Medulla oblongata (tissue), 1 donor: Measurements from ENCODE around the gene RAI14.
A peak's percentile ranks its signal among the peaks of the same experiment; 100 is the strongest.
"Not testable (repeated sequence)": the region's sequence is repeated elsewhere in the genome, so short reads cannot be mapped to it uniquely, and the experiment has no call there.

Experiments
- DNase-seq: peaks from one replicate; pipeline ENCODE4 v3.0.0-alpha.2; 2015; ENCODE audit errors: extremely low spot score

The RAI14 gene

GRCh38 chr5:34818717-34819116, 162.6 kb downstream of the RAI14 start:
- DNase-seq: no peak

DNA sequence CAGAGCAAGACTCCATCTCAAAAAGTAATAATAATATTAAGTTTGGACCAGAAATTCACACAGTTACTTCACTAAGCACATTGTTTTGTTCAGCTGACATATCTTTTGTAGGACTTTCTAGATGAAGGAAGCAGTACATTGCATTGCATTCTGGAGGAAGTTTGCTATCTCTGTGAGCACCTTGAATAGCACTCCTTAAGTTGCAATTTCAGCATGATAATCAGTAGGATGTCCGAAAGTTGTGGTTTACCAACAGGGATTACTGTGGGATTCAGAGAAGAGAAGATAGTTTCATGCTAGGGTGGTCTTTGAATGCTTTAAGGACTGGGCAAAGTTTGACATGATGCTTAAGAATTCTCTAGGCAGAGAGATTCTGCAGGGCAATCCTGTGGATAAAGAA, 164.5 kb downstream of the RAI14 start:
- no peak for DNase-seq

GRCh38 chr5:34822956-34823715, 167.0 kb downstream of the RAI14 start:
- DNase-seq: no peak

DNA sequence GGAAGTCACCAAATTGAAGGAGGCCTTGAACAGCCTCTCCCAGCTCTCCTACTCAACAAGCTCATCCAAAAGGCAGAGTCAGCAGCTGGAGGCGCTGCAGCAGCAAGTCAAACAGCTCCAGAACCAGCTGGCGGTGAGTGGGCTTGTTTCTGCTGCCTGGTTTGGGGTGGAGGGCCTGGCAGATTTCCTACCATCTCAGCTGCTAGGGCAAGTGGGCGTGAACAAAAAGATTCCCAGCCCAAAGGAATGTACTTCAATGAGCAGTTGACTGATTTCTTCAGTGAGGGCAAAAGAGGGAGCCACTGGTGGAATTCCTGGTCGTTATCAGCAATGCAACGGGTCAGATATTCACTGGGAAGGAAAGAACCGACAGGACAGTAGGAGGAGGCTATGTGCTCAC, 170.2 kb downstream of the RAI14 start:
- no peak for DNase-seq

DNA sequence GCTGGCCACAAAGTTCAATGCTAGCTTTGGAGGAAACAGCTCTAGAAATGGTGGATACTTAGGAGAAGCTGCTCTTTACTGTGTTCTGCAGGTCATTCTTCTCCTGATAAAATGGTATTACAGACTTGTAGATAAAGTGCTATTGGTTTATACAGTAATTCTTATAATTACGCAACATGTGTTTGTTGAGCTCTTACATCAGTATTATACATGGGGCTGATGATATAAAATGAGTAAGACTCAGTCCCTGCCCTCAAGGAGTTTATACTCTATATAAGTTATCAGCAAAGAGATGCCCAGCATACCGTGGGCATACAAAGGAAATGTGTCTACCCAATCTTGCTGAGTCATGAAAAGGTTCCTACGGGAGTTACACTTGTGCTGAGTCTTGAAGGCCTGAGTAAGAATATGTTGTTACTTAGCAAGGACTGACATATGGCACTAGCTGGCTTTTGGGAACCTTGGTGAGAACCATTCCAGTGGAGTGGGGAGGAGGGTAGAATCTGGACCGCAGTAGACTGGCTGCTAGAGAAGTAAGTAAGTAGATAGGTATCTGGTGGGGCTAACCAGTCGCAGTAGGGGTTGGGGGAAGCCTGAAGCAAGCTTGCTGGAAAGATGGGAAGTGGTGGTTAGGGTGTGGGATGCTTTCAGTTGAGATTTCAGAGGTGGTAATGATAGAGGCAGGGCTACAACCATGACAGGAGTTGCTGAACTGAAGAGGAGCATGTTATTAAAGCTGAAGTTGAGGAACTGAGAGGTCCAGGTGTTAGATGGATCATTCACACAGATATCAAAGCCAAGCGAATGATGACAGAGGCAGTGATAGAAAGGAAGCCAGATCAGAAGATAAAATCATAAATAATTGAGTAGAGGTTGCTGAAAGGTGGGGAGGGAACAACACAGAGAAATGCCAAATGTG, 171.7 kb downstream of the RAI14 start:
- DNase-seq: no peak

DNA sequence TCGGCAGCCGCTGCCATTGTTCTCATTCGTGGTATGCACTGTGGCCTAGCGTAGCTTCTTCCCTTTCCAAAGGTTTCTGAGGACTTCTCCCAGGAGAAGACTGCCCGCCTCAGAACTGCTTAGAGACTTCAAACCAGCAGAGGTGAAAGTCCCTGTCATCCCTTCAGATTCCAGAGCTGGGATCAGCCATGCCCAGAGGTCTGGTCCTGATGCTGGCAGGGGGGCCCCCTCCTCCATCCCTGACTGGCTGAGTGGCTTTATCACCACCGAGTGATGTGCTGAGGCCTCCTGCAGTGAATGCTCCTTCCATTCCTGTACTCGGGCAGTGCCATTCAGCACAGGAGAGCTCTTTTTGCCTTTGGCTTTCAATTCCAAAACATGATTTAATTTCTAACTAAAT, 174.7 kb downstream of the RAI14 start:
- not testable (repeated sequence) for DNase-seq

DNA sequence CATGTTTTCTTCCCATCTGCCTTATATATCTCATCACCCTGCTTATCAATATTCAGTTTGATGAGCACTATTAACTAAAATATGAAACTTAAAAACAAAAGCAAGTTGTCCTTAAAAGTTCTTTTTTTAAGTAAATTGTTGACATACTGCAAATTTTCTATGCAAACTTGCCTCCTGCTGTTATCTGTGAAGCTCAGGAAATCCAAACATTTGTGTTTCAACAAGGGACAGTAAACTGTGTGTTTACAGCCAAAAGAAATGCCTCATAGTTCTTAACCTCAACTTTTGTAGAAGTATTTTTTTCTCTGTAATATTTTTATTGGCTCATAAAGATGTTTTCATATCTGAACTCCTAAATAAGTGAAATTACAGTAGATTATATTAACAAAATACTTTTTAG, 175.2 kb downstream of the RAI14 start:
- no peak for DNase-seq

DNA sequence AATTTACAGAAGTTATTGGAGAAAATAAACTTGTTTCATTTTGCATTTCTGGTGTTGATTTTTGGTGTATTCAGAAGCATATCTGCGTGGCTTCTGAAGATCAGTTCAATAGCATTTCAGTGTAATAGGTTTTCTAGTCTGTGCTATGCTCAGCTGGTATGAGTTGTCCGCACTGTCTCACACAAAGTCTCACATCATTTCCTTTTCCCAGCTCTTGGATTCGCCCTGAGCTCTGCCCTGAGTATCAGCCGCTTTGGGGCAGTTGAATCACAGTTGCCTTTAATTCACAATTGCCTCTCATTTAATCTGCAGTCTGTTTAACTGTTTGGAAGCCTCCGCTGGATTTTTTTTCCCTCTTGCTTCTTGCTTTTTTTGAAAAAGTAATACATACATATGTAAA, 176.4 kb downstream of the RAI14 start:
- DNase-seq: no peak

DNA sequence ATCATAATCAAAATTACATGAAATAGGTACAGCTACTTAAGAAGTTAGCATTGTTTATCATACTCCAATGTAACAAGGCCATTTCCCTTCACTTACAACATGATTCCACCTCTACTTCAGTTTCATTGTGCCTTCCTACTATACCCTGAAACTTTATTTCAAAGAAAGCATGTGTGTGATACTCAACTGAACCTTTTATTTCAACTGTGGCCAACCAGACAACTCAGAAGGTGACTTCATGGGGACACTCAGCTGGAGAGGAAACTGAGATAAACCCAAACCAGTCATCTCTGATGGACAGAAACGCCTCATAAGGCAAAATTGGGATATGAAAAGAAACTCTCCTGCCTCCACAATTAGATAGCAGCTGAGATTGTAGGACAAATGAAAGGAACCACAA, 177.0 kb downstream of the RAI14 start:
- DNase-seq: no peak

DNA sequence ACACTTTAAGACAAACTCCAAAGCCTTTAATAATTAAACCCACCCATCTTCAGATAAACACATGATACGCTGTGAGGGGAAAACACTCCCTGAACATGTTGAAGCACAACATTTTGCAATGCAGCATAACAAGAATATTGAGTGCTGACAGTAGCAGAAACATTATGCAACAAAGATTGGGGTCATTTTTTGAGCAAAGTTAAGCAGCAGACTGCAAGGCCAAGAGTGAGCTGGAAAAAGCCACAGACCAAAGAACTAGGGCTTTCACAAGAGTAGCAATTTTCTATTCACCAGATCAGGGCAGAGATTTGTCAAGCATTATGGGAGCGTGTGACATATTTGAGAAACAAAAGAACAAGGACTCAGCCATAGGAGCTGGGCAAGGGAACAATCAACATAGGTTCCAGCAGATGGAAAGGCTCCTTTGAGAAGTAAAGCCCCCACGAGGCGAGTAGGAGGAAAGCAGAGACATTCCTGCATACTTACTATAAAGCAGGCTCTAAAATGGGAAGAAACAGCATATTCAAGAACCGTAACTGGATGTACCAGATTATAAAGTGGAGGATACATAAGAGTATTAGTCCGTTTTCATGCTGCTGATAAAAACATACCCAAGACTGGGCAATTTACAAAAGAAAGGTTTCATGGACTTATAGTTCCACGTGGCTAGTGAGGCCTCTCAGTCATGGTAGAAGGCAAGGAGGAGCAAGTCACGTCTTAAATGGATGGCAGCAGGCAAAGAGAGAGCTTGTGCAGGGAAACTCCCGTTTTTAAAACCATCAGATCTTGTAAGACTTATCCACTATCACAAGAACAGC, 178.1 kb downstream of the RAI14 start:
- no peak for DNase-seq

DNA sequence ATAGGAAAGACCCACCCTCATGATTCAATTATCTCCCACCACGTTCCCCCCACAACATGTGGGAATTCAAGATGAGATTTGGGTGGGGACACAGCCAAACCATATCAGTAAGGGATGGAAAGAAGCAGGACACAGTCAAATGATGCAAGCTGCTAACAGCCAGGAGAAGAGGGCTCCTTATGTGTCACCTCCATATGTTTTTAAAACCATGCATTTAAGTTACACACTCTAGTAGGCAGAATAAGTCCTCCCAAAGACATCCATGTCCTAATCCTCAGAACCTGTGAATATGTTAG, 178.6 kb downstream of the RAI14 start:
- DNase-seq: no peak

DNA sequence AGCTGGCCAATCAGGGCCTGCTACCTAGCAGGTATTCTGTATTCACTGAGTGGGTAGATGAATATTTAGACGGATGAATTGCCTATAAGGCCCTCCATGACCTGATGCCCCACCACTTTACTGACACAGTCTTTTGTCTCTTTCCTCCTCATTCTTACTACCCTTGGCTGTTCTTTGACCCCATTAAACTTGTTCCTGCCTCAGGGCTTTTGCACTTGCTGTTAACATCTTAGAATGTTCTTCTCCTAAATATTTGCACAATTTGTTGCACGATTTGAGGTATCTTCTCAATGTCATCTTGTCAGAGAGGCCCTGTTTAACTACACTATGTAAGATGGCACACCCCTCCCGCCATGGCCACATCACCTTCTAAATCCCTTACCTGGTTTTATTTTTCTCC, 179.5 kb downstream of the RAI14 start:
- no peak for DNase-seq

DNA sequence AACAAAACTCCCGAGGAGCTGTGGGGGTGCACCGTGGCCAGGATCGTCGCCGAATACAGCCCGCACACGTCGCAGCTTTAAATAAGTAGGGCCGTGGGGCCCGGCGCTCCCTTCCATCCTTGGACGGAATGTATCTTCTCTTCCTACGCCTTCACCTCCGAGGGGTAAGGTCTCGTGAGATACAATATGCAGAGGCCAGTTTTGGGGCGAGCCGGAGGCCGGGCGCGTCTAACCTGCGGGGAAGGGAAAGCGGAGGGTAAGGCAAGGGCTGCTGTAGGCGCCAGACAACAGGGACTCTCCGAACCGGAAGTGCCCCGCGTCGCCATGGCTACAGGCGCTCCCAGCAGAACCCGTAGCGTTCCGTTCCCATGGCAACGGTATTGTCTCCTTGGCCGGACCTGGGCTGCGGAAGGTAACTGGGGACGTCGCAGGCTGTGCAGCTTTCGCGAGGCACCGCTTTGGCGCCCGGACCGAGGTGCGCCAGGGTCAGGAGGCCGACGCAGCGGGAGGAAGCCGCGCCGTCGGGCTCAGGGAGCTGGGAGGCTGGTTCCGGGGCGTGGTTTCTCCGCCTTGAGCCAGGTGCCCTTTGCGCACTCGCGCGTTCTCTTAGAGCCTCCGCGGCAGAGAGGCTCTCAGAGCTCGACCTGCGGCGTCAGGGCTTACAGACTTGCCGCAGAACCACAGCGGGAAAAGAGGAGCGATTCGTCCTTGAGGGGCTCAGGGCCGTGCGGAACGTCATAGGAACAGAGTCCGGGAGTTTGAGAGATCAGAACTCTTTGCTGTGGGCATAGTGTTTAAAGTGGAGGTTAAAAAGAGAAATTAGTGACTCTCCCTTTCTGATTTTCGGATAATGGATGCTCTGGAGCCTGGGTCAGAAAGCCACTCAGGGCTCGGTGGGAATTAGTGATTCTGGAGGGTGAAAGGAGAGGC, 182.9 kb downstream of the RAI14 start, which contains the start of gene TTC23L:
Gene TTC23L, plus strand, starts transcription at position 380 of the 930 bp plus-strand sequence. CDS start 1,508 bp downstream, outside the sequence.
- peak; percentile 90 for DNase-seq

DNA sequence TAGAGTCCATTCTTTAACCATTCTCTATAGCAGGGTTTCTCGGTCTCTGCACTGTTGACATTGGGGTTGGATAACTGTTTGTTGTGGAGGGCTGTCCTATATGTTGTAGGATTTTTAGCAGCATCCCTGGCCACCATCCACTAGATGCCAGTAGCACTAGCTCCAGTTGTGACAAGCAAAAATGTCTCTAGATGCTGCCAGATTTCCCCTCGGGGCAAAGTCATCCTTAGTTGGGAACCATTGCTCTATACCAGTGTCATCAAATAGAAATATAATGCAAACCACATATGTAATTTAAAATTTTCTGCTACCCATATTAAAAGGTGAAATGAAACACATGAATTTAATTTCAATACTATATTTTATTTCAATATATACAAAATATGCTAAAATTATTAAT, 185.7 kb downstream of the RAI14 start:
- no peak for DNase-seq

DNA sequence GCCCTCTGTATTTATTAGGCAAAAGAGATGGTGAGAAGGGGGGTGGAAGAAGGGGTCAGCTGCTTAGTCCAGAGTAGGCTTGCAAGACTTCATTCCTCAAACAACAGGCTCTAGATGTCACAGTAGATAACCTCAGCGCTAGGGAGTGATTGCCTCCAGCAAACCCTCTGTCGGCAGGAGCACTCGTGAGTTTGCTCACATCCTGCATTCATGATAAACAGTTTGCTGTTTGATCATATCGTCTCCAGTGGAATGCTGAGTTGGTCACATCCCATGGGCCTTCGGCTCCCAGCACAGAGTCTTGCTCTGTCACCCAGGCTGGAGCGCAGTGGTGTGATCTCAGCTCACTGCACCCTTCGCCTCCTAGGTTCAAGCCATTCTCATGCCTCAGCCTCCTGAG, 186.4 kb downstream of the RAI14 start:
- no peak for DNase-seq

GRCh38 chr5:34843497-34843896, 187.4 kb downstream of the RAI14 start:
- DNase-seq: no peak

- DNase-seq: no peak
Measured at GRCh38 chr5:34844106-34844505, 188.0 kb downstream of the RAI14 start.

GRCh38 chr5:34844999-34845398, 188.9 kb downstream of the RAI14 start:
- DNase-seq: no peak

GRCh38 chr5:34847056-34847455, 190.9 kb downstream of the RAI14 start:
- DNase-seq: no peak

- no peak for DNase-seq
Measured at GRCh38 chr5:34847552-34847951, 191.4 kb downstream of the RAI14 start.

DNA sequence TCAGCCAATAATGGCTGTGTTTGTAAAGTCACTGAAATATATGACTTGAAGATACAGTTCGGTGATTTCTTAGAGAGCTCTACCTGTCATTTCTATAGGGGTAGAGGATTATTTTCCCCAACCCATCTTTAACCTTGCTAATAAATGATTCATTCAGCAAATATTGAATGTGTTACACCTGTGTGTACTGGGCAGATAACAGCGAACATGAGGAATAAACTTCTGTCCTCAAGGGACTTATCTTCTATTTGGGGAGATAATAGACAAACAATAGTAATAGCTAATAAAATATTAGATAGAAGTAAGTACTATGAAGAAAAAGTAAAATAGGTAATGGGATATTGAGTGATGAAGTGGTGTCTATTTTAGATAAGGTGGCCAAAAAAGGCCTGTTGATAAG, 192.1 kb downstream of the RAI14 start:
- DNase-seq: no peak
